SH-SY5Y (cell line): ENCODE results near the gene ANTKMT.

Experiments
- GATA2 ChIP-seq: IDR thresholded peaks from 2 replicates; pipeline ENCODE4 v1.6.1; 2011; ENCODE audit warnings: mild to moderate bottlenecking, low read depth, low read length
- GATA3 ChIP-seq: IDR thresholded peaks from 2 replicates; pipeline ENCODE4 v1.6.1; 2011; ENCODE audit warnings: low read depth, mild to moderate bottlenecking, low read length, moderate library complexity

The ANTKMT gene, protein sequence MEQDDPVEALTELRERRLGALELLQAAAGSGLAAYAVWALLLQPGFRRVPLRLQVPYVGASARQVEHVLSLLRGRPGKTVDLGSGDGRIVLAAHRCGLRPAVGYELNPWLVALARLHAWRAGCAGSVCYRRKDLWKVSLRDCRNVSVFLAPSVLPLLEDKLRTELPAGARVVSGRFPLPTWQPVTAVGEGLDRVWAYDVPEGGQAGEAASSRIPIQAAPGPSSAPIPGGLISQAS

DNA sequence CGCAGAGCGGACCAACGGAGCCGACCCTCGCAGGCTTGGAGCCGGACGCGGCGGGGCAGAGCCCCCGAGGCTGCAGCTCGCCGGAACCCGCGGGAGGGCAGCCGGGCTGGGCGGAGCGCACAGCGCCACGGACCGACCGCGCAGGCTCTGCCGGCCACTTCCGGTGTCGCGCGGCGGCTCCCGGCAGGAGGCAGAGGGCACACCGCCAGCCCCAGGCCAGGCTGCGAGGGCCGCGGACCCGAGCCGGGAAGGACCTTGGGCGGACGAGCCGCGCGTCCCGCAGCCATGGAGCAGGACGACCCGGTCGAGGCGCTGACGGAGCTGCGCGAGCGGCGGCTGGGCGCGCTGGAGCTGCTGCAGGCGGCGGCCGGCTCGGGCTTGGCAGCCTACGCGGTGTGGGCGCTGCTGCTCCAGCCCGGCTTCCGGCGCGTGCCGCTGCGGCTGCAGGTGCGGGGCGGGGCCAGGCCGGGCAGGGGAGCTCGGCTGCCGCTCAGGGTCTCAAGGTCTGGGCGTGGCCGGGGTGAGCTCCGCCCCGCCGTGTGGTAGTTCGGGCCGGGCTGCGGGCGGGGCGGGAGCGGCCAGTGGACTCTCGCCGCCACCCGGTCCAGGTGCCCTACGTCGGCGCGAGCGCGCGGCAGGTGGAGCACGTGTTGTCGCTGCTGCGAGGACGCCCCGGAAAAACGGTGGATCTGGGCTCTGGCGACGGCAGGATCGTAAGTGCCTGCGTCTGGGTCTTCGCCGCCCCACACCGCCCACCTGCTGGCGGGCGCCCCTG, at the start of gene ANTKMT:
Gene ANTKMT, plus strand, starts transcription at position 157 of the 775 bp plus-strand sequence. Its CDS starts 129 bp downstream, at position 286.
- TF ChIP-seq GATA3 (no peak), GATA2 (no peak)

DNA sequence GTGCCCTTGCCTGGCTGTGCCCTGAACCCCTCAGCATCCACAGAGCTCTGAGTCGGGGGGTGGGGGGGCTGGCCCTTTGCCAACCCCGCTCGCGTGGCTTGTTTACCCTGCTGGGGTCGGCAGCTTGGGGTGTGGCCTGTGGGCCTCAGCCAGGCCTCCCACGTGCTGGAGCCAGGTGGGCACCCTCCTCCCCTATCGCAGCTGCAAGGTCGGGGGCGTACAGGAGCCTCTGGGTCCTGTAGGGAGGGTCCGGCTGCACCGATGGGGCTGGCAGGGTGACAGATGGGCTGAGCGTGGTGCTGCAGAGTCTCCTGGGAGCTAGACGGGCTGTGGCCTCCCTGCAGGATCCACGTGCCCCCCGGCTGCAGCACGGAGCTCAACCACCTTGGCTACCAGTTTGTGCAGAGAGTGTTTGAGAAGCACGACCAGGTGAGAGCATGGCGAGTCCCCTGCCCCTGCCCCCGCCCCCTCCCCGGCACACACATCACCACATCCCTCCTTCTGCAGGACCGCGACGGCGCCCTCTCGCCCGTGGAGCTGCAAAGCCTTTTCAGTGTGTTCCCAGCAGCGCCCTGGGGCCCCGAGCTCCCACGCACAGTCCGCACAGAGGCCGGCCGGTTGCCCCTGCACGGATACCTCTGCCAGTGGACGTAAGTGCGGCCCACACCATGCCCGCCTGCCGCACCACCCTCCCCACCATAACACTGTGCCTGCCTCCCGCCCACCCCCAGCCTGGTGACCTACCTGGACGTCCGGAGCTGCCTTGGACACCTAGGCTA, 49.4 kb upstream of the ANTKMT start:
- TF ChIP-seq GATA2 (no peak), GATA3 (no peak)

DNA sequence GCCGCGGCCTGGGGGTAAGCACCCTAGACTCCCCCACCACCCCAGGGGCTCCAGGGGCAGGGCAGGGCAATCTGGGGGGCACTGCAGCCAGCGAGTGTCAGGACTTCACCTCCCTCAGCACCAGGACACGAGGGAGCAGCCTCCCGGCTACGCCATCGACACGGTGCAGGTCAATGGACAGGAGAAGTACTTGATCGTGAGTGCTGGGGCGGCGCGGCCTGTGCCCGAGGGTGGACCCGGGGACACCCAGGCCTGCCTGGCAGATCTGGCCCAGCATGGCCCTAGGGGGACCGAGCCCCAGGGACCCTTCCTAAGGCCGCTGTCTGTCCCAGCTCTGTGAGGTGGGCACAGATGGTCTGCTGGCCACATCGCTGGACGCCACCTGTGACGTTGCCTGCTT, 48.6 kb upstream of the ANTKMT start:
- no peak for TF ChIP-seq GATA2
- TF ChIP-seq GATA3, result no peak

DNA sequence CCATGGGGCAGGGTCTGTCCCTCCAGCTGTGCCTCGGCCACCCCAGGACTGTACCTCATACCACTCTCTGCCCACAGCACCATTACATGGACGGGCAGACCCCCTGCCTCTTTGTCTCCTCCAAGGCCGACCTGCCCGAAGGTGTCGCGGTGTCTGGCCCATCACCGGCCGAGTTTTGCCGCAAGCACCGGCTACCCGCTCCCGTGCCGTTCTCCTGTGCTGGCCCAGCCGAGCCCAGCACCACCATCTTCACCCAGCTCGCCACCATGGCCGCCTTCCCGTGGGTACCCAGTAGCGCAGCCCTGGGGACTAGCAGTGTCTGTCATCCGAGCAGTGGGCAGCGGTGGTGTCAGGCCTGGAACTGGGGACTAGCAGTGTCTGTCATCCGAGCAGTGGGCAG, 48.1 kb upstream of the ANTKMT start:
- TF ChIP-seq GATA3 (no peak), GATA2 (no peak)

DNA sequence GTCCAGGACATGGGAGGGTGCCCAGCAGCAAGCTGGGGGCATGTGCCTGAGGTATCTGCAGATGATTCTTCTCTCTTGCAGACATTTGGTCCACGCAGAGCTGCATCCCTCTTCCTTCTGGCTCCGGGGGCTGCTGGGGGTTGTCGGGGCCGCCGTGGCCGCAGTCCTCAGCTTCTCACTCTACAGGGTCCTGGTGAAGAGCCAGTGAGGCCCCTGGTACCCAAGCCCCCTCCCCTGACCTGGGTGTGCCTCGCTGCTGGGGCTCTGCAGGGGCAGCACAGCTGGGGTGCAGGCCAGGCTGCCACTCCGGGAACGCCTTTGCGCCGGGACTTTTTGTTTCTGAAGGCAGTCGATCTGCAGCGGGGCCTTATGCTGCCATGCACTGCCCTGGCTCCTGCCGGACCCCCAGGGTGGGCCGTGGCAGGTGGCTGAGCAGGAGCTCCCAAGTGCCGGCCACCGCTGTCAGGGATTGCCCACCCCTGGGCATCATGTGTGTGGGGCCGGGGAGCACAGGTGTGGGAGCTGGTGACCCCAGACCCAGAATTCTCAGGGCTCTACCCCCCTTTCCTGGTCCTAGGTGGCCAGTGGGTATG, 47.5 kb upstream of the ANTKMT start:
- TF ChIP-seq GATA3 (no peak), GATA2 (no peak)

DNA sequence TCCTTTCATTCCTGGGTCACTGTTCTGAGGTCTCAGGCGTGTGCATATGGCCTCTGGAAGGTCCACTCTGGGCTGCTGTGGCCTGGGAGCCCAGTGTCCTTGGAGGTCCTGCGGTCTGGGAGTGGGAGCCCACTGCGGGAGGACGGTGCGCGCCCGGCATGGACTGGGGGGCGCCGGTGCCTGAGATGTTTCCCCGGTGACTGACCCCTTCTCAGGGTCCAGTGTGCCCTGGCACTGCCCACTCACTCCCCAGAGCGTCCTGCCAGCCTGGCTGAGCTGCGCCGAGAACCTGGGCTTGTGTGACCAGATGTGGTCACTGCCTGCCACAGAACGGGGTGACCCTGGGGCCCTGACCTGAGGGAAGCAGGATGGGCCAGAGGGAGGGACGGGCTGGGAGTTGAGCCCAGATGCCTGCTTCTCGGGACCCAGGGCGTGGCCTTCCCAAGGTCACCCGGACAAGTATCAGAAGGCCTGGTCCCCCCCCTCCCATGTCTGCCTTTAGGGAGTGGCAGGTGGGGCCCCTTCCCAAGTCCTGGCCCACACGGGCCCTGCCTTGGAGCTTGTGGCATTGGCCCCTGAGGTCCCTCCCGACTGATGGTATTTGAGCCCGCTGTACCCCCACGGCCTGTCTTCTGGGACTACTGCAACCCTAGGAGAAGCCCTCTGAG, 46.6 kb upstream of the ANTKMT start:
- TF ChIP-seq GATA2 (no peak), GATA3 (no peak)

DNA sequence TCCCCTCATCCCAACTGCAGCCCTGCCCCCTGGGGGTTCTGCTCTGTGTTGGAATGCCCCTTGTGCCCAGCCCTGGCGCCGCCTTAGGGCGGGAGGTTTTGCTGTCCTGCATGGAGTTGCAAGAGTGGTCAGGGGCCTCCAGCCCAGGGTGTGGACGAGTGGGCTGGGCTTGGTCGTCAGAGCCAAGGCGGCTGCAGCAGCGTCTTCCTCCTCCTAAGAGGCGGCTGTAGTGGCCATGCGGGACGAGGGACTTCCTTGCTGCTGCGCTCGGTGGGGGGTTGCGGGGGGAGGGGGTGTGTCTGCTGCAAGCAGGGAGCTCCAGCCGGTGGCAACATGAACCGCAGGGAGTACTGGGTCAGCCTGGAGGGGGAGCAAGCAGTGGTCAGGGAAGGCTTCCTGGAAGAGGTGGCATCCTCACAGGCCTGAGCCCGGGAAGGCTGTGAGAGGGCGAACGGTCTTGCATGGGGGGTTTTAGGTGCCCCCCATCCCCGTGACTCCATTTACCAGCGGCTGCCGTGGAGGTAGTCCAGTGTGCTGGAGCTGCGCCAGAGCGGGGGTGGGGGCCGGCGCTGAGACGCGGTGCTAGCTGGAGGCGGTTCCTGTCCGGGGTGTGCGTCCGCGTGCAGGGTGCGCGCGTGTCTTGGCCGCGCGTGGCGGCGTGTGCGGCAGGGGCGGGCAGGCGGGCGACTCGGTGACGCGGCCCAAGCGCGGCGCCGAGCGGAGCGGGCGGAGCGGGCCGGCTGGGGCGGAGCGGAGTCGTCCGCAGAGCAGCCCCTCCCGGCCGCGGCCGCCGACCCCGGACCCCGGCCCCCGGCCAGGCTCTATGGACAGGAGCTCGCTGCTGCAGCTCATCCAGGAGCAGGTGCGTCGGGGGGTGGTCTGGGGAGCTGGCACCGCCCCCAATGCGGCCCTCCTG, 45.7 kb upstream of the ANTKMT start, which contains the start of gene RHBDL1:
Gene RHBDL1, plus strand, starts transcription at position 704 of the 916 bp plus-strand sequence. Its CDS starts 120 bp downstream, at position 824.
- TF ChIP-seq GATA2 (no peak), GATA3 (no peak)

DNA sequence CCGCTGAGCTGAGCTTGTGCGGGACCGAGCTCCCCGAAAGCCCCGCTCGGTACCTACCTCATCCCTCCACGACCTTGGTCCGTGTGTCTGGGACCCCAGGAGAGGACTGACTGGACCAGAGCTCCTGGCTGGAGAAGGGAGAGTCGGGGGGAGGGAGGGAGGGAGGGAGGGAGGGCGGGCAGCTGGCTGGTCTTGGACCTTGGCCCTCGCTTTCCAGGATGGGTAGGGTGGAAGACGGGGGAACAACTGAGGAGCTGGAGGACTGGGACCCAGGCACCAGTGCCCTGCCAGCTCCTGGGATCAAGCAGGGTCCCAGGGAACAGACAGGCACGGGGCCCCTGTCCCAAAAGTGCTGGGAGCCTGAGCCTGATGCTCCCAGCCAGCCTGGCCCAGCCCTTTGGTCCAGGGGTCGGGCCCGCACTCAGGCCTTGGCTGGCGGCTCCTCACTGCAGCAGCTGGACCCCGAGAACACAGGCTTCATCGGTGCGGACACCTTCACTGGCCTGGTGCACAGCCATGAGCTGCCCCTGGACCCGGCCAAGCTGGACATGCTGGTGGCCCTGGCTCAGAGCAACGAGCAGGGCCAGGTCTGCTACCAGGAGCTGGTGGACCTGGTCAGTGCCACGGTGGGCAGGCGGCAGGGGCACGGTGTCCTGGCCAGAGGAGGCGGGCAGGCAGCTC, 44.9 kb upstream of the ANTKMT start:
- TF ChIP-seq GATA3 (no peak), GATA2 (no peak)

DNA sequence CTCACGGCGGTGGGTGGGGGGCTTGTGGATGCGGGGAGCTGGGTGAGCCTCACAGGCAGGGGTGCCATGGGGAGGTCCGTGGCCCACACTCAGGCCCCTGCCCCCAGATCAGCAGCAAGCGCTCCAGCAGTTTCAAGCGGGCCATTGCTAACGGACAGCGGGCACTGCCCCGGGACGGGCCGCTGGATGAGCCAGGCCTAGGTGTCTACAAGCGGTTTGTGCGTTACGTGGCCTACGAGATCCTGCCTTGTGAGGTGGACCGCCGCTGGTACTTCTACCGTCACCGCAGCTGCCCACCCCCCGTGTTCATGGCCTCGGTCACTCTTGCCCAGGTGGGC, 44.4 kb upstream of the ANTKMT start:
- no peak for TF ChIP-seq GATA3
- TF ChIP-seq GATA2, result no peak

DNA sequence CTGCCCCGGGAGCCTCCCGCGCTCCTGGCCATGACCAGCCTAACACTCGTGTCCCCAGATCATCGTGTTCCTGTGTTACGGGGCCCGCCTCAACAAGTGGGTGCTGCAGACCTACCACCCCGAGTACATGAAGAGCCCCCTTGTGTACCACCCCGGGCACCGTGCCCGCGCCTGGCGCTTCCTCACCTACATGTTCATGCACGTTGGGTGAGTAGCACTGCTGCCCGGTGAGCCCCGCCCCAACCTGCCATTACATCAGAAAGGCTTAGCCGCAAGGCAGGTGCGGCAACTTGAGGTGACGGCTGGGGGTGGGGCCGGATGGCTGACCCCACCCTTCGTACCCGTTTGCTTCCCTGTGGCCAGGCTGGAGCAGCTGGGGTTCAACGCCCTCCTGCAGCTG, 44.0 kb upstream of the ANTKMT start:
- TF ChIP-seq GATA2 (no peak), GATA3 (no peak)

DNA sequence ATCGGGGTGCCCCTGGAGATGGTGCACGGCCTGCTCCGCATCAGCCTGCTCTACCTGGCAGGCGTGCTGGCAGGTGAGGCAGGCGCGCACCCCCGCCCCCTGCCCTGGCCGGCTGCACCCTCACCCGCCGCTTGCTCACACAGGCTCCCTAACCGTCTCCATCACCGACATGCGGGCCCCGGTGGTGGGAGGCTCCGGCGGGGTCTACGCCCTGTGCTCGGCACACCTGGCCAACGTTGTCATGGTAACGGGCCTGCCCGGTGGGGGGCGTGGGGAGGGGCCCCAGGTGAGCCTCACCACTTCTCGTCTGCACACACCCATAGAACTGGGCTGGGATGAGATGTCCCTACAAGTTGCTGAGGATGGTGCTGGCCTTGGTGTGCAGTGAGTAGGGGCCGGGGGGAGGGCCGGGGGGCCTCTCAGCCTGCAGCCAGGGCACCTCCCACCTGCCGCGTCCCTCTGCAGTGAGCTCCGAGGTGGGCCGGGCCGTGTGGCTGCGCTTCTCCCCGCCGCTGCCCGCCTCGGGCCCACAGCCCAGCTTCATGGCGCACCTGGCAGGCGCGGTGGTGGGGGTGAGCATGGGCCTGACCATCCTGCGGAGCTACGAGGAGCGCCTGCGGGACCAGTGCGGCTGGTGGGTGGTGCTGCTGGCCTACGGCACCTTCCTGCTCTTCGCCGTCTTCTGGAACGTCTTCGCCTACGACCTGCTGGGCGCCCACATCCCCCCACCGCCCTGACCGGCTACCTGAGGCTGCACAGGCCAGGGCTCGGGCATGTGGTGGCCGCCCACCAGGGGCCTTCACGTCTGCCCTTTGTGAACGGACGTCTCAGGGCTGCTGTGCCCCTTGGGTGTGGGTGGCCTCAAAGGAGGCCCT, 43.4 kb upstream of the ANTKMT start:
- TF ChIP-seq GATA3, result no peak
